Fibroblast of the conjunctiva (primary cell): ENCODE measurements around the gene OTC.

ENCODE experiments used
- DNase-seq: peaks from one replicate; pipeline ENCODE4 v3.0.0-alpha.2; 2010; ENCODE audit warnings: low read depth

Gene OTC

GRCh38 chrX:38468563-38469157 is 116.3 kb downstream of the OTC start:
- DNase-seq, result no peak
